ENCODE results near the gene IL21R.

IL21R gene

GRCh38 chr16:27410761-27411160 is 8.8 kb downstream of the IL21R start:
- no peak for DNase-seq
- Histone ChIP-seq H3K27ac (ENCODE audit: low read length) (no peak overlapping the region), H3K9ac (ENCODE audit: low read length) (no peak overlapping the region), H3K36me3 (replicated peaks; ENCODE audit: insufficient read depth, low read length) (no peaks in the 10 kb centered on the region), H3K9me3 (replicated peaks; ENCODE audit: insufficient read depth, low read length) (no peaks in the 10 kb centered on the region), H3K27me3 (replicated peaks; ENCODE audit: insufficient read depth, low read length) (no peaks in the 10 kb centered on the region), H3K9me2 (replicated peaks; ENCODE audit: insufficient read depth, low read length) (no peaks in the 10 kb centered on the region), H3K4me3 (ENCODE audit: low read length) (no peak overlapping the region), H3F3A (ENCODE audit: insufficient read depth, low read length) (no peaks in the 10 kb centered on the region), H3K79me2 (ENCODE audit: low read length) (0 out of 2 replicates have a peak, but pooled peaks cover 9% of the 10 kb centered on the region), H3K4me1 (ENCODE audit: low read length) (no peaks in the 10 kb centered on the region), H3K4me2 (ENCODE audit: low read depth, low read length) (no peak overlapping the region), H2AFZ (ENCODE audit: low read length) (no peak overlapping the region), H4K20me1 (ENCODE audit: insufficient read depth, low read length) (no peaks in the 10 kb centered on the region)
- TF ChIP-seq CTCF (IDR thresholded peaks at IDR 0.05; ENCODE audit: low read length) (no peak), EZH2 (optimal IDR thresholded peaks at IDR 0.05; ENCODE audit: low read depth, low read length) (no peak), EZH2phosphoT487 (IDR thresholded peaks at IDR 0.05; ENCODE audit: low read length) (no peak)

GRCh38 chr16:27413956-27414355 is 12.0 kb downstream of the IL21R start:
- TF ChIP-seq EZH2phosphoT487 (IDR thresholded peaks at IDR 0.05; ENCODE audit: low read length), result no peak
- no peak for TF ChIP-seq CTCF (IDR thresholded peaks at IDR 0.05; ENCODE audit: low read length)
- no peak for TF ChIP-seq EZH2 (optimal IDR thresholded peaks at IDR 0.05; ENCODE audit: low read depth, low read length)
- DNase-seq, result no peak
- no peaks in the 10 kb centered on the region for H3K36me3 ChIP-seq (replicated peaks; ENCODE audit: insufficient read depth, low read length)

GRCh38 chr16:27414788-27415431 is 12.9 kb downstream of the IL21R start:
- Histone ChIP-seq H2AFZ (ENCODE audit: low read length) (no peak overlapping the region), H4K20me1 (ENCODE audit: insufficient read depth, low read length) (no peaks in the 10 kb centered on the region)

More at GRCh38 chr16:27413956-27414355, 12.0 kb downstream of the IL21R start:
- Histone ChIP-seq H3K4me2 (ENCODE audit: low read depth, low read length) (no peak overlapping the region), H3K4me3 (ENCODE audit: low read length) (no peak overlapping the region), H3K4me1 (ENCODE audit: low read length) (no peaks in the 10 kb centered on the region), H3K9me3 (replicated peaks; ENCODE audit: insufficient read depth, low read length) (no peaks in the 10 kb centered on the region), H3K9ac (ENCODE audit: low read length) (no peak overlapping the region), H4K20me1 (ENCODE audit: insufficient read depth, low read length) (no peaks in the 10 kb centered on the region), H3K9me2 (replicated peaks; ENCODE audit: insufficient read depth, low read length) (no peaks in the 10 kb centered on the region), H3F3A (ENCODE audit: insufficient read depth, low read length) (no peaks in the 10 kb centered on the region), H3K27me3 (replicated peaks; ENCODE audit: insufficient read depth, low read length) (no peaks in the 10 kb centered on the region), H2AFZ (ENCODE audit: low read length) (no peak overlapping the region), H3K79me2 (ENCODE audit: low read length) (0 out of 2 replicates have a peak, but pooled peaks cover 6% of the 10 kb centered on the region), H3K27ac (ENCODE audit: low read length) (no peak overlapping the region)

GRCh38 chr16:27417047-27417671 is 15.2 kb downstream of the IL21R start:
- no peaks in the 10 kb centered on the region for H3K9me3 ChIP-seq (replicated peaks; ENCODE audit: insufficient read depth, low read length)
- DNase-seq, result no peak

More at GRCh38 chr16:27414788-27415431, 12.9 kb downstream of the IL21R start:
- TF ChIP-seq EZH2 (optimal IDR thresholded peaks at IDR 0.05; ENCODE audit: low read depth, low read length), result no peak
- no peak for DNase-seq
- Histone ChIP-seq H3K4me2 (ENCODE audit: low read depth, low read length) (no peak overlapping the region), H3K9ac (ENCODE audit: low read length) (no peak overlapping the region), H3K4me1 (ENCODE audit: low read length) (no peaks in the 10 kb centered on the region), H3K79me2 (ENCODE audit: low read length) (0 out of 2 replicates have a peak, but pooled peaks cover 6% of the 10 kb centered on the region), H3K27ac (ENCODE audit: low read length) (no peak overlapping the region), H3K36me3 (replicated peaks; ENCODE audit: insufficient read depth, low read length) (no peaks in the 10 kb centered on the region), H3F3A (ENCODE audit: insufficient read depth, low read length) (no peaks in the 10 kb centered on the region), H3K27me3 (replicated peaks; ENCODE audit: insufficient read depth, low read length) (no peaks in the 10 kb centered on the region), H3K9me3 (replicated peaks; ENCODE audit: insufficient read depth, low read length) (no peaks in the 10 kb centered on the region), H3K4me3 (ENCODE audit: low read length) (no peak overlapping the region), H3K9me2 (replicated peaks; ENCODE audit: insufficient read depth, low read length) (no peaks in the 10 kb centered on the region)

More at GRCh38 chr16:27417047-27417671, 15.2 kb downstream of the IL21R start:
- Histone ChIP-seq H3K27me3 (replicated peaks; ENCODE audit: insufficient read depth, low read length) (no peaks in the 10 kb centered on the region), H3K4me2 (ENCODE audit: low read depth, low read length) (no peak overlapping the region), H3K9ac (ENCODE audit: low read length) (no peak overlapping the region), H4K20me1 (ENCODE audit: insufficient read depth, low read length) (no peaks in the 10 kb centered on the region), H3K4me3 (ENCODE audit: low read length) (no peak overlapping the region), H3K9me2 (replicated peaks; ENCODE audit: insufficient read depth, low read length) (no peaks in the 10 kb centered on the region), H3K4me1 (ENCODE audit: low read length) (no peaks in the 10 kb centered on the region), H3K79me2 (ENCODE audit: low read length) (no peaks in the 10 kb centered on the region), H2AFZ (ENCODE audit: low read length) (no peak overlapping the region), H3F3A (ENCODE audit: insufficient read depth, low read length) (no peaks in the 10 kb centered on the region), H3K36me3 (replicated peaks; ENCODE audit: insufficient read depth, low read length) (0 out of 2 replicates have a peak, but pooled peaks cover 5% of the 10 kb centered on the region), H3K27ac (ENCODE audit: low read length) (no peak overlapping the region)
- TF ChIP-seq CTCF (IDR thresholded peaks at IDR 0.05; ENCODE audit: low read length) (no peak), EZH2phosphoT487 (IDR thresholded peaks at IDR 0.05; ENCODE audit: low read length) (no peak), EZH2 (optimal IDR thresholded peaks at IDR 0.05; ENCODE audit: low read depth, low read length) (no peak)

All from MM.1S (cell line).